Dendritic cell treated with granulocyte-macrophage colony-stimulating factor and Interleukin-4, amounts not matched to agents 40 ng/mL and 50 ng/mL, for 4 days (primary cell): ENCODE data around the gene SLC9C2.

ENCODE experiments used
- H3K27ac Mint-ChIP-seq: one replicate; pipeline ENCODE4 v1.8.0; 2022; ENCODE audit warnings: mild to moderate bottlenecking, mixed read lengths
- H3K27me3 Mint-ChIP-seq: one replicate; pipeline ENCODE4 v1.8.0; 2022; ENCODE audit warnings: mild to moderate bottlenecking, mixed read lengths
- H3K36me3 Mint-ChIP-seq: one replicate; pipeline ENCODE4 v1.8.0; 2022; ENCODE audit warnings: low read depth, mixed read lengths
- H3K4me1 Mint-ChIP-seq: one replicate; pipeline ENCODE4 v1.8.0; 2022; ENCODE audit warnings: low read depth, mixed read lengths
- H3K4me3 Mint-ChIP-seq: one replicate; pipeline ENCODE4 v1.8.0; 2022; ENCODE audit warnings: mild to moderate bottlenecking, moderate library complexity, mixed read lengths
- H3K9me3 Mint-ChIP-seq: one replicate; pipeline ENCODE4 v1.8.0; 2022; ENCODE audit warnings: mixed read lengths
- intact Hi-C: fragments of 100-400 bp; cut with micrococcal nuclease; formaldehyde crosslinking; loops from one replicate; pipeline ENCODE4 v1.15.0; 2022

The SLC9C2 gene

DNA sequence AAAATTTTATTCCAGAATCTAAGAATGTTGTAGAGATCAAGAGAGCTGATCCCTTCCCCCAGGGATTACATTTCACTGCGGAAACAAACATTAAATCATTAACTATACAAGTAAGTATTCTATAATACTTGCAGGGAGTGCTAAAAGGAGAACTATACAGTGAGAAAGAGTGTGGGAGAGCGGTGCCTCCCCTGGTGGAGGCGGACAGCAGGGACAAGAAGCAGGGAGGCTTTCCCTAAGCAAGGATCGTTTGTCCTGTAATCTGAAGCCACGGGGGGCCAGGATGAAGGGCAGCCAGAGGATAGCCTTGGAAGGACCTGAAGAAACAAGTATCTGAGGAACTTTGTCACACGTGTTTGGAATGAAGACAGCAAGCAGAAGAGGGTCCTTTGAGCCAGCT, 40.1 kb downstream of the SLC9C2 start:
- no peaks in the 10 kb centered on the region for H3K4me1 Mint-ChIP-seq
- no peaks in the 10 kb centered on the region for H3K27me3 Mint-ChIP-seq
- H3K4me3 Mint-ChIP-seq = no peak overlapping the region
- no peak overlapping the region for H3K27ac Mint-ChIP-seq
- H3K36me3 Mint-ChIP-seq = no peaks in the 10 kb centered on the region
- intact Hi-C loops = no loop called here
- H3K9me3 Mint-ChIP-seq = peaks cover 20% of the 10 kb centered on the region

DNA sequence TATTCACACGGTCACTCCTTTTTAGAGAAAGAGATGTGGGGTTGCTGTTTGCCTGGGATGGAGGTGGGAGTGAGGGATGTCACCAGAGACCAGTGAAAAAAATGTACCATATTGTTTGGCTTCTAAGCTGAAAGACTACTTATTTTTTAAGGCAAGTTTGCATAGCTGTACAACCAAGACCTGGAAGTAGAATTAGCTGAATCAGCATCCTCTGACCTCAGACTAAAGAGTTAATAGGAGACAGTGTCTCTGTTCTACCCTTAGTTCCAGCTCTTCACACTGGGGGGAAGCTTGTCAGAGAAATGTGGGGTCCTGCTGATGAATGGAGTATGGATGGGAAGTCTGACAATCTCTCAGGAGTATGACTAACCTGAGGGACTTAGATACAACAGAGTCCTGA, 41.6 kb downstream of the SLC9C2 start:
- no peaks in the 10 kb centered on the region for H3K4me1 Mint-ChIP-seq
- intact Hi-C loops = no loop called here
- H3K9me3 Mint-ChIP-seq = peaks cover 5% of the 10 kb centered on the region
- no peaks in the 10 kb centered on the region for H3K36me3 Mint-ChIP-seq
- no peak overlapping the region for H3K27ac Mint-ChIP-seq
- H3K4me3 Mint-ChIP-seq = no peak overlapping the region
- H3K27me3 Mint-ChIP-seq = no peaks in the 10 kb centered on the region

DNA sequence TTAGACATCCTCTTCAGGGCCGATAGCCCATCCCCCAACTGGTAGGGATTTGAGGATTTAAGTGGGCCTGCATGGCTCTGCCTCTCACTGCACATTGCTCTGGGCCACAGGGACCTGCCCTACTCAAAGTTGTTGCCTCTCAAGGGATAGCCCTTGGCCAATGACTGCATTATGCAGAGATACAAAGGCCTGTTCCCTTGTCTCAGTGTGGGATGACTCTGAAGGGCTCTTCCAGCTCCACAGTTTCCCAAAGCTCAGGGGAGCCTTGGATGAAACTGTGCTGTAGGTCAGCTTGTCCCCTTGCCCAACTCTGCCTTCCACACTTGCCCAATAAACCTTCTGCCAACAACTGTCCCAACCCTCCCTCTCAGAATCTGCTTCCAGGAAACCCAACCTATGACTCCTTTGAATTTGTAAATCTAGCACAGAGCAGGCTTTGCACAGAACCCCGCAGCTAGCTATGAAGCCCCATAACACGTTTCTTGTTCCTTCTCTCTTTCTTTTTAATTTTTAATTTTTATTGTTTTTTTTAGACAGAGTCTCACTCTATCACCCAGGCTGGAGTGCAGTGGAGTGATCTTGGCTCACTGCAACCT, 42.5 kb downstream of the SLC9C2 start:
- Mint-ChIP-seq H3K27ac (no peak overlapping the region), H3K36me3 (no peaks in the 10 kb centered on the region), H3K27me3 (no peaks in the 10 kb centered on the region), H3K9me3 (no peaks in the 10 kb centered on the region), H3K4me1 (no peaks in the 10 kb centered on the region), H3K4me3 (no peak overlapping the region)
- intact Hi-C loops = no loop called here

DNA sequence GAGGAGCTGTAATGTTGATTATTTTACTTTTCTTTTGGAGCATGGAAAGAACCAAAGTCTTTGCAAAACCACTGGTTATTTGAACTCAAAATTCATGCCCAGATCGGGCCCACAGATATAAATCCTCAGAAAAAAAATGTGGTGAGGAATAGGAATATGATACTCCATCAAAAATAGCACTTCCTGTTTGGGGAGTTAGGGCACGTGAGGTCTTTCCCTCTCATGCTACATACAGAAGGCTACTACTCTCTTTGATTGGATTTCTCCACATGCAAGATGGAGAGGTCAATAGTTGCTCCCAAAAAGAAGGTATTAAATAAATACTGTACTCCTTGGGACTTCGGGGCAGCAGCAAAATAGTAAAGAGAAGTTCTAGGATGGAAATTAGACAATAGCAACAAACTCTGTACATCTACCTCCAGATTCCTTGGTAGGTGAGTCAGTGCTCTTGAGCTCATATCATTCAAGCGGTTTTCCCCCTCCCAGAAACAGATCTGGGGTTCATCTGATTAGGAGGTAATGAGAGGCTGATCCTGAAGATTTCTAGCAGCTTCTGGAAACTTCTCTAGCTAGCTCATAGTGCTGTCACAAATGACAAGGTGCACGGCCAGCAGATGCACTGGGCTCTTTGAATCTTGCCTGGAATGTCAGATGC, 47.1 kb downstream of the SLC9C2 start:
- no peaks in the 10 kb centered on the region for H3K9me3 Mint-ChIP-seq
- H3K36me3 Mint-ChIP-seq = no peaks in the 10 kb centered on the region
- H3K27ac Mint-ChIP-seq = no peak overlapping the region
- intact Hi-C loops = no loop called here
- H3K4me3 Mint-ChIP-seq = no peak overlapping the region
- H3K4me1 Mint-ChIP-seq = no peaks in the 10 kb centered on the region
- no peaks in the 10 kb centered on the region for H3K27me3 Mint-ChIP-seq

DNA sequence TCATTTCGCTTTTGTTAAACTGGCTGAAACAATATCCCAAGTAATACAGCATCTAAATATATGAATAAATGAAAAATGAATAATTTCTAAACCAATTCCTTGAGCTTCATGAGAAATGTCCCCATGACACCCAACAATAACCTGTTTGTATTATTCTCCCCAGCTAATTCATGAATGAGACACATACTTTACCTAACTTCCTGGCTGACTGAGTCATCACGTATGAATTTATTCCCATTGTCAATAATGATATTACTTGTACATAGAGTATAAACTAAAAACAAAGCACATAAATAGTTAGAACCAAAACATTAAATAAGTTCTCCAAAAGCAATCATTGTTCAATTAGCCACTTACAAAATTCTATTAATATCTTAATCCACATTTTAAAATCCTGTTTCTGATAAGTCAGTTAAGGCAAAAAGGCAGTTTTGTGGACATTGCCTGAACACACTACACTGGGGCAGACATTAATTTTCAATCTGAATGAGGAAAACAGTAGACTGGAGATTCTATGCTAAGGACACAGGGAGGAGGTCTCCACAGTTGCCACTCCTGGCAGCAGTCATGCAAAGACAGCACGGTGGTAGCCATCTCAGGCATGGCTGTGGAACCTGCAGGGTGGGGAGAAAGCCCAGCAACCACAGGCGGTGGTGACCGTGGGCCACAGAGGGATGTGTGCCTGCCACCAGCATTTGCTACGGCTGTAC, 48.2 kb downstream of the SLC9C2 start:
- Mint-ChIP-seq H3K27ac (no peak overlapping the region), H3K4me3 (no peak overlapping the region), H3K27me3 (no peaks in the 10 kb centered on the region), H3K36me3 (no peaks in the 10 kb centered on the region), H3K9me3 (no peaks in the 10 kb centered on the region), H3K4me1 (no peaks in the 10 kb centered on the region)
- intact Hi-C loops = no loop called here

DNA sequence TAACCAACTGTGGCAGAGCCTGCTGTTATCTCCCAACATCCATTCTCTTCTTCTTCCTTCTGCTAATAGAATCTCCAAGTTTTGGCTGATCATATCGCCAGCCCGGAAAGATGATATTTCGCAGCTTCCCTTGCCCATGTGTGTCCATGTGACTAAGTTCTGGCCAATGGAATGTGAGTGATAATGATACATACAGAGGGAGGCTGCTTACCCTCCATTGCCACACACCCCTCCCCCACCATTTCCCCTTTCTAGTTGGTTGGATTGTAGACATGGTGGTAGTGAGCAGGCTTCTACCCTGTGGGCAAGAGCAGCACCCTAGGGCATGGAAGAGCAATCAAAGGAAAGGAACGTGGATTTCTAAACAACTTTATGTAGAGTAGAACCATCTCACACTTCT, 48.8 kb downstream of the SLC9C2 start:
- Mint-ChIP-seq H3K27me3 (no peaks in the 10 kb centered on the region), H3K9me3 (no peaks in the 10 kb centered on the region), H3K4me3 (no peak overlapping the region), H3K4me1 (no peaks in the 10 kb centered on the region), H3K36me3 (no peaks in the 10 kb centered on the region), H3K27ac (no peak overlapping the region)
- intact Hi-C loops = no loop called here

DNA sequence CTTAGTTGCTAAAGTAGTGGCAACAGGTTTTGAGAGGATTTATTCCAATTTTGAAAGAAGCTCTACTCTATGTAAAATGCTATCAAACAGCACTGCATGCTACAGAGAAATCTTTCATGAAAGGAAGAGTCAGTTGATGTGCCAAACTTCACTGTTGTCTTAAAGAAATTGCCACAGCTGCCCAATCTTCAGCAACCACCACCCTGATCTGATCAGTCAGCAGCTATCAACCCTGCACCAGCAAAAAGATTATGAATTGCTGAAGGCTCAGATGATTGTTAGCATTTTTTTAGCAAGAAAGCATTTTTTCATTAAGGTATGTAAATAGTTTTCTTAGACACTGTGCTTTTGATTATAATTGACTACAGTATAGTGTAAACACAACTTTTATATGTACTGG, 49.6 kb downstream of the SLC9C2 start:
- intact Hi-C loops = no loop called here

DNA sequence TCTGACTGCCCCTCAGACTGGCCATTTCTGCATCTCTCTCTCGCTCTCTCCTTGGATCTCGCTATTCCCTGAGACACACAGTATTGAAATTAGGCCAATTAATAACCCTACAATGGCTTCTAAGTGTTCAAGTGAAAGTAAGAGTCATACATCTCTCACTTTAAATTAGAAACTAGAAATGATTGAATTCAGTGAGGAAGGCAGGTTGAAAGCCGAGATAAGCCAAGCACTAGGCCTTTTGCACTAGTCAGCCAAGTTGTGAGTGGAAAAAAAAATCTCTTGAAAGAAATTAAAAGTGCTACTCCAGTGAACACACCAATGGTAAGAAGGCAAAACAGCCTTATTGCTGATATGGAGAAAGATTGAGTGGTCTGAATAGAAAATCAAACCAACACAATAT, 51.2 kb downstream of the SLC9C2 start:
- intact Hi-C loops = no loop called here
- Mint-ChIP-seq H3K36me3 (no peaks in the 10 kb centered on the region), H3K27me3 (no peaks in the 10 kb centered on the region), H3K9me3 (no peaks in the 10 kb centered on the region), H3K4me1 (no peaks in the 10 kb centered on the region), H3K4me3 (no peak overlapping the region), H3K27ac (no peak overlapping the region)

More for the DNA sequence above, 49.6 kb downstream of the SLC9C2 start:
- Mint-ChIP-seq H3K9me3 (no peaks in the 10 kb centered on the region), H3K4me3 (no peak overlapping the region), H3K36me3 (no peaks in the 10 kb centered on the region), H3K4me1 (no peaks in the 10 kb centered on the region), H3K27ac (no peak overlapping the region), H3K27me3 (no peaks in the 10 kb centered on the region)

DNA sequence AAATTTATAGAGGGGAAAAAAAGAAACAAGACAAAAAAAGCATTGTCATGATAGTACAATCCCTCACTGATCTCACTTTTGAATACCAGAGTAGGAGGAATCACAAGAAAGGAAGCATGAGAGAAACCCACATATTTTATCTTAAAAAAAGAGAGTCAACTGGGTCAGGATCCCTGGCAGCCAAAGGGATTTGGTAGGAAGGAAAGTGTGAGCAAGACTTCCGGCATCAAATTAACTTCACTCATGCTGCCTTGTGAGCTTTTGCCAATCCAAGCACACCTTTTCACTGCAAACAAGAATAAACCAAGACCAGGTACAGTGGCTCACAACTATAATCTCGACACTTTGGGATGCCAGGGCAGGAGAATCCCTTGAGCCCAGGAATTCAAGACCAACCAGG, 53.1 kb downstream of the SLC9C2 start:
- Mint-ChIP-seq H3K4me1 (no peaks in the 10 kb centered on the region), H3K36me3 (no peaks in the 10 kb centered on the region), H3K27me3 (no peaks in the 10 kb centered on the region), H3K4me3 (no peak overlapping the region), H3K27ac (no peak overlapping the region), H3K9me3 (no peaks in the 10 kb centered on the region)
- intact Hi-C loops = no loop called here

DNA sequence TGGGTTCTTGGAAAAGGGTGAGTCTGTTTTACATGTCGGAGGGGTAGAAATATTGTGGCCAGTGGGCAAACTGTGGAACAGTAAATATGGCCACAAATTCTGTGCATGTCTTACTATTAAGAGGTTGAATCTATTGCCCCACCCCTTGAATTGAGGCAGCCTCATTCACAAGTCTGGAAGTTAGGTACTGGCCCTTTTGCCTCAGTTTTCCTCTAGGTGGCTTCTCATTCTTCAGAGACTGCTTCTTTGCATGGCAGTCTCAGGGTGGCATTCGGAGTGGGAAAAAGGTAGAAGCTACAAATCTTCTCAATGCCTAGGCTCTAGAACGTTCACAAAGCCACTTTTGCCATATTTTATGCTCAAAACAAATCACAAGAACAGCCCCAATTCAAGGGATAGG, 57.2 kb downstream of the SLC9C2 start:
- Mint-ChIP-seq H3K27ac (no peak overlapping the region), H3K4me1 (no peaks in the 10 kb centered on the region), H3K36me3 (no peaks in the 10 kb centered on the region), H3K27me3 (no peaks in the 10 kb centered on the region), H3K9me3 (peaks cover 12% of the 10 kb centered on the region), H3K4me3 (no peak overlapping the region)
- intact Hi-C loops = no loop called here

DNA sequence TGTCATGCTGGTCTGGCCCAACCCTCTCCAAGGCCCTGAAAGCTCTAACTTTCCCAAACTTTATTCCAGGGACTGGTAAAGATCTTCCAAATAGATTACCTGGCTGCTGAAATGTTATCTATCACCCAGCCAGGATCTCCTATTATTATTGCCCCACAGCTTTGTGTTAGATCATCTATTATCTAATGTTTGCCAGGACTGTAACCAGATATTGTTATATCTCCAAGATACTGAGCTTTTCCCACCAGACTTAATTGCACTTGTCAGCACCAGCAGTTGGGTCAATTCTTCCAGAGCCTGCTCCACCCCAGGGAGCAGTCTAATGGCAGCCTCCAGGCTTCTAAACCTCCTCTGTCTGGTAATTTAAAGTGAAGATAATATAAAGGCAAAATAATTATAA, 66.6 kb downstream of the SLC9C2 start:
- no peaks in the 10 kb centered on the region for H3K27me3 Mint-ChIP-seq
- no peaks in the 10 kb centered on the region for H3K36me3 Mint-ChIP-seq
- H3K27ac Mint-ChIP-seq = no peak overlapping the region
- H3K9me3 Mint-ChIP-seq = peaks cover 16% of the 10 kb centered on the region
- no peak overlapping the region for H3K4me3 Mint-ChIP-seq
- no peaks in the 10 kb centered on the region for H3K4me1 Mint-ChIP-seq
- intact Hi-C loops = no loop called here

DNA sequence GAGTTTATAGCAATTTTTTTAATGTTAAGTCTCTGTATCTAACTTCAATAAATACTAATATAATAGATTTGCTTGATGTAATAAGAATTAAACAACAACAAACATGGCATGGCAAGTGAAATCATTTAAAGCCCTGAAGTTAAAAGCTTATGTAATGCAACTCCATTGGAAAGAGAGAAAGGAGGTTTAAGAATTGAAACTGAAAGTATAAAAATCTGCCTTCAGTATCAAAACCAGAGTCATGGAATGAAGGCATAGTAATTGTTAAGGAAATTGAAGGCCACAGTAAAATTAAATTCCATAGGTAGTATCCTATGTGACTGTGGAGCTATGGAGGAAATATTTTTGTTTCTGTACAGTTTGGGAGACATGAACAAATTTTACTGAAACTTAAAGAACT, 70.6 kb downstream of the SLC9C2 start:
- intact Hi-C loops = no loop called here
- no peak overlapping the region for H3K27ac Mint-ChIP-seq
- H3K4me3 Mint-ChIP-seq = no peak overlapping the region
- H3K36me3 Mint-ChIP-seq = no peaks in the 10 kb centered on the region
- no peaks in the 10 kb centered on the region for H3K9me3 Mint-ChIP-seq
- H3K27me3 Mint-ChIP-seq = no peaks in the 10 kb centered on the region
- no peaks in the 10 kb centered on the region for H3K4me1 Mint-ChIP-seq

DNA sequence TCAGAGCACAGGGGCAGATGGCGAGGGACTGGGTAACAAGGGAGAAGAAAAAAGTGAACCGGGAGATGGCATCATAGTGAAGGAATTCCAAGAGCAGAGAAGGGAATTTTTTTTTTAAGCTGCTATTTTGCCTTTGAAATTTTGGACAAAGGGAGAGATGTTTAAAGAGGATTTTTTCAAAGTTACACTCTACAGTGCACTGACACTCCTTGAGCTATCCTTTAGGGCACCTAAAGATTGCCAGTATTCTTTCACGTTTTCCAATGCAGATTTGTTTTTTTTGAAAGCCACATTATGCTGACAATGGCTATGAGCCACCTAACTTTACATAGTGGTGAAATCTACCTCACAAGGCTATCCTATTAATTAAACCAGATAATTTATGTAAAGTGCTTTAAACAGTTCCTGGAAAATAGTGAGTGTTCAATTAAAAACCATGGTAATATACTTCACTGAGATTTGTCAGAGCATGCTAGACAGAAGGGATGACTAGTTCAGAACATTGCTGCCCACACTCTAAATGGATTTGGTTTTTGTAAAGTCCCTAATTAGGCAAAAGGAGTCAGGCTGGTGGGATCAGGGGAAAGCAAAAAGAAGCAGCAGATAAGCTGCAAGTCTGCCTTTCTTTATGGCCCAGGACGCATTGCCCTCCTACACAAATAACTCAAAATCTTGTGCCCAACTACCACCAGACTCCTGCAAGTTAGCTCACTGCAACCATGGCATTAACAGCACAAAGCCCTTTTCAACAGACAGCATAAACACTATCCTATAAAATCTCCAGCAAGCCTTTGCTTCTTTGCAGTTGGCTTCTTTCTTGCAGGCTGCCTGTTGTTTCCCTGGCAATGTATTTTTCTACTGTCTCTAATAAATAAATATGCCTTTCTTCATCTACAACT, 71.8 kb downstream of the SLC9C2 start:
- H3K36me3 Mint-ChIP-seq = no peaks in the 10 kb centered on the region
- H3K4me1 Mint-ChIP-seq = no peaks in the 10 kb centered on the region
- H3K4me3 Mint-ChIP-seq = no peak overlapping the region
- intact Hi-C loops = no loop called here
- H3K27ac Mint-ChIP-seq = no peak overlapping the region
- H3K27me3 Mint-ChIP-seq = no peaks in the 10 kb centered on the region
- no peaks in the 10 kb centered on the region for H3K9me3 Mint-ChIP-seq

DNA sequence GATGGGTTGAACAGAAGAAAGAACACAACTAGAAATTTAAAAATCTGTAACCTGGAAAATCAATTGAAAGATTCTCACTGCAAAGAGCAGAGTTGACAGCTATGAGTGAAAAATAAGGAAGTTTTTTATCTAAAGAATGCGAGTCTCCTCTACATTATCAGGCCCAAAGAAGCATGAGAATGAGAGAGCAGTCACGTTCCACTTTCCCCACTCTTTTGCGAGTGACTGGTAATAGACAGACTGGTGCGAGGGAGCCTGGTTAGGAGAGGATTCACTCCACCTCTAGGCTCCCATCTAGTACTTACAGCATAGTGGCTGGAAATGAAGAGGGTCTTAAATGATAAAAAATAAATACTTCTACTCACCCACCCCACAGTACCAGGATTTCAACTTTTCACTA, 73.8 kb downstream of the SLC9C2 start:
- intact Hi-C loops = no loop called here
- H3K27ac Mint-ChIP-seq = no peak overlapping the region
- no peaks in the 10 kb centered on the region for H3K36me3 Mint-ChIP-seq
- no peak overlapping the region for H3K4me3 Mint-ChIP-seq
- H3K27me3 Mint-ChIP-seq = no peaks in the 10 kb centered on the region
- H3K9me3 Mint-ChIP-seq = no peaks in the 10 kb centered on the region
- no peaks in the 10 kb centered on the region for H3K4me1 Mint-ChIP-seq
